Right ventricle myocardium inferior (tissue), 1 donor: ENCODE data around the gene WT1. TPM values are rescaled to one million over a fixed set of nuclear protein-coding genes. Genes with fewer than 3 reads are reported as not detected.
A peak's percentile ranks its signal among the peaks of the same experiment; 100 is the strongest.
"Not testable (repeated sequence)": the region's sequence is repeated elsewhere in the genome, so short reads cannot be mapped to it uniquely, and the experiment has no call there.

ENCODE experiments used
- ATAC-seq: fragments of 200-7000 bp; cut with Tn5 transposase; one replicate; pipeline ENCODE4 v1.9.1; 2020; ENCODE audit warnings: mild to moderate bottlenecking, moderate library complexity
- DNase-seq: peaks from one replicate; pipeline ENCODE4 v3.0.0; 2021; ENCODE audit errors: missing footprints
- intact Hi-C: fragments of 100-400 bp; cut with DNase I; formaldehyde crosslinking; loops from one replicate; pipeline ENCODE4 v1.11.0; 2022
- long read RNA-seq: library from polyadenylated mRNA; unstranded; transcript quantifications from one replicate; pipeline ENCODE4 v2.0.0, GENCODE V29; 2021
- total RNA-seq: library from RNA; stranded (reverse); fragmentation: NEBNext Ultra II Directional; extraction: Animal tissue kit (Norgen Biotek cat#: 25700); gene quantifications from one replicate; pipeline ENCODE4 v1.2.1, GENCODE V29; 2021
- donor health status: DM: no; HTN: yes; CAD: no; lungs with severe emphysema.

WT1 gene
- total RNA-seq = 3.1 TPM
- long read RNA-seq = 0 reads

- peak; percentile 85 for ATAC-seq
- DNase-seq = peak; percentile 80
- intact Hi-C loops = loop anchor here (5.0 to 10.0 kb wide), 2 partner anchors 48 to 149 kb away; partner anchors contain the start of gene EIF3M
These were observed at the start of gene WT1 for GRCh38 chr11:32435511-32435941. Gene WT1, minus strand, starts transcription at chr11:32435539.

- ATAC-seq (peak; percentile 76), DNase-seq (no peak)
These were observed 44.0 kb upstream of the WT1 start for GRCh38 chr11:32479291-32479690.

GRCh38 chr11:32478277-32478731 lies 43.0 kb upstream of the WT1 start:
- intact Hi-C loops = no loop called here
- DNase-seq (no peak), ATAC-seq (peak; percentile 34)

More at GRCh38 chr11:32479291-32479690, 44.0 kb upstream of the WT1 start:
- intact Hi-C loops = no loop called here

GRCh38 chr11:32473282-32473909 lies 38.1 kb upstream of the WT1 start:
- no peak for ATAC-seq
- DNase-seq = no peak
- intact Hi-C loops = no loop called here

GRCh38 chr11:32472226-32472625 lies 36.9 kb upstream of the WT1 start:
- no peak for ATAC-seq
- no peak for DNase-seq

GRCh38 chr11:32471544-32471943 lies 36.2 kb upstream of the WT1 start:
- DNase-seq, ATAC-seq, intact Hi-C loops: not testable (repeated sequence)

More at GRCh38 chr11:32472226-32472625, 36.9 kb upstream of the WT1 start:
- intact Hi-C loops = no loop called here

GRCh38 chr11:32469791-32470190 lies 34.5 kb upstream of the WT1 start:
- no peak for DNase-seq
- ATAC-seq = no peak
- intact Hi-C loops = no loop called here

- DNase-seq (no peak), ATAC-seq (no peak)
- intact Hi-C loops = no loop called here
These were observed 31.1 kb upstream of the WT1 start for GRCh38 chr11:32466279-32466915.

GRCh38 chr11:32464078-32464477 lies 28.7 kb upstream of the WT1 start:
- ATAC-seq = no peak
- intact Hi-C loops = no loop called here
- DNase-seq = no peak

- ATAC-seq (no peak), DNase-seq (no peak)
- intact Hi-C loops = no loop called here
These were observed 26.8 kb upstream of the WT1 start for GRCh38 chr11:32462011-32462690.

GRCh38 chr11:32456864-32457263 lies 21.5 kb upstream of the WT1 start:
- intact Hi-C loops = no loop called here
- no peak for ATAC-seq
- DNase-seq = no peak

GRCh38 chr11:32454993-32455392 lies 19.7 kb upstream of the WT1 start:
- intact Hi-C loops = no loop called here
- DNase-seq = no peak
- no peak for ATAC-seq

- peak; percentile 93 for ATAC-seq
- no peak for DNase-seq
- intact Hi-C loops = no loop called here
These were observed 16.5 kb upstream of the WT1 start for GRCh38 chr11:32451808-32452207.

- intact Hi-C loops = no loop called here
- ATAC-seq (peak; percentile 64), DNase-seq (no peak)
These were observed 15.0 kb upstream of the WT1 start for GRCh38 chr11:32450372-32450771.

- intact Hi-C loops = no loop called here
- ATAC-seq (no peak), DNase-seq (no peak)
These were observed 12.9 kb upstream of the WT1 start for GRCh38 chr11:32448232-32448631.

GRCh38 chr11:32447252-32447651 lies 11.9 kb upstream of the WT1 start:
- intact Hi-C loops = no loop called here
- DNase-seq = no peak
- ATAC-seq = no peak

GRCh38 chr11:32446227-32446626 lies 10.9 kb upstream of the WT1 start:
- DNase-seq (no peak), ATAC-seq (peak; percentile 41)
- intact Hi-C loops = no loop called here

- ATAC-seq = no peak
- intact Hi-C loops = no loop called here
- no peak for DNase-seq
These were observed 8.8 kb upstream of the WT1 start for GRCh38 chr11:32444186-32444585.

GRCh38 chr11:32440916-32441315 lies 5.6 kb upstream of the WT1 start:
- intact Hi-C loops = no loop called here
- DNase-seq (no peak), ATAC-seq (no peak)
